ENCODE measurements around the gene DNAH1. TPM values are rescaled to one million over a fixed set of nuclear protein-coding genes. Genes with fewer than 3 reads are reported as not detected.

Gene DNAH1
- total RNA-seq, 3 donors from 2014 or later: 9.0 to 25.9 (median 10.9) TPM

GRCh38 chr3:52405066-52405465 lies 88.9 kb downstream of the DNAH1 start:
- TF ChIP-seq CTCF (IDR thresholded peaks at IDR 0.05): no peak
- ATAC-seq (no peak), DNase-seq (peak in 2 of 3 donors; percentile 26 to 41)
- intact Hi-C loops (cut with DNase I, micrococcal nuclease): no loop called here
- Histone ChIP-seq H3K36me3 (ENCODE audit: low read depth) (peaks cover 18% of the 10 kb centered on the region), H3K4me1 (ENCODE audit: low read depth) (peaks cover 36% of the 10 kb centered on the region), H3K9me3 (no peaks in the 10 kb centered on the region), H3K4me3 (no peak overlapping the region)

- Histone ChIP-seq H3K36me3 (ENCODE audit: low read depth) (peaks cover 18% of the 10 kb centered on the region), H3K4me1 (ENCODE audit: low read depth) (peaks cover 30% of the 10 kb centered on the region), H3K4me3 (no peak overlapping the region), H3K9me3 (no peaks in the 10 kb centered on the region)
- ATAC-seq: no peak
- no peak for TF ChIP-seq CTCF (IDR thresholded peaks at IDR 0.05)
- DNase-seq: peak in 2 of 3 donors; percentile 31 to 33
- intact Hi-C loops (cut with DNase I, micrococcal nuclease): no loop called here
These were observed 89.5 kb downstream of the DNAH1 start for GRCh38 chr3:52405601-52406110.

GRCh38 chr3:52406231-52406661 lies 90.1 kb downstream of the DNAH1 start:
- ATAC-seq: peak; percentile 9
- intact Hi-C loops (cut with DNase I, micrococcal nuclease): no loop called here
- H3K9me3 ChIP-seq: no peaks in the 10 kb centered on the region
- peak; percentile 74 to 85 (median 81) for DNase-seq
- TF ChIP-seq CTCF (IDR thresholded peaks at IDR 0.05): no peak
- H3K4me1 ChIP-seq (ENCODE audit: low read depth): peaks cover 30% of the 10 kb centered on the region
- no peak overlapping the region for H3K4me3 ChIP-seq
- peaks cover 18% of the 10 kb centered on the region for H3K36me3 ChIP-seq (ENCODE audit: low read depth)

- Histone ChIP-seq H3K36me3 (ENCODE audit: low read depth) (peaks cover 13% of the 10 kb centered on the region), H3K9me3 (no peaks in the 10 kb centered on the region), H3K4me3 (no peak overlapping the region), H3K4me1 (ENCODE audit: low read depth) (peaks cover 34% of the 10 kb centered on the region)
- DNase-seq (peak in 1 of 3 donors; percentile 37), ATAC-seq (no peak)
- no peak for TF ChIP-seq CTCF (IDR thresholded peaks at IDR 0.05)
- intact Hi-C loops (cut with DNase I, micrococcal nuclease): no loop called here
These were observed 90.8 kb downstream of the DNAH1 start for GRCh38 chr3:52406791-52407510.

GRCh38 chr3:52407779-52408178 lies 91.7 kb downstream of the DNAH1 start:
- DNase-seq (peak in 1 of 3 donors; percentile 55), ATAC-seq (no peak)
- peaks cover 42% of the 10 kb centered on the region for H3K4me1 ChIP-seq (ENCODE audit: low read depth)
- H3K36me3 ChIP-seq (ENCODE audit: low read depth): peaks cover 9% of the 10 kb centered on the region
- intact Hi-C loops (cut with DNase I, micrococcal nuclease): no loop called here
- H3K4me3 ChIP-seq: no peak overlapping the region
- TF ChIP-seq CTCF (IDR thresholded peaks at IDR 0.05): no peak
- H3K9me3 ChIP-seq: no peaks in the 10 kb centered on the region
